NCI-H2196 treated with DMSO at 0.1 percent for 48 hours (cell line): ENCODE results near the gene CAMK2B.
A peak's percentile ranks its signal among the peaks of the same experiment; 100 is the strongest.

Experiments
- DNase-seq: peaks from one replicate; lab custom pipeline; 2025; ENCODE audit not compliant: unreplicated experiment; lab: John Stamatoyannopoulos, UW

Gene CAMK2B

DNA sequence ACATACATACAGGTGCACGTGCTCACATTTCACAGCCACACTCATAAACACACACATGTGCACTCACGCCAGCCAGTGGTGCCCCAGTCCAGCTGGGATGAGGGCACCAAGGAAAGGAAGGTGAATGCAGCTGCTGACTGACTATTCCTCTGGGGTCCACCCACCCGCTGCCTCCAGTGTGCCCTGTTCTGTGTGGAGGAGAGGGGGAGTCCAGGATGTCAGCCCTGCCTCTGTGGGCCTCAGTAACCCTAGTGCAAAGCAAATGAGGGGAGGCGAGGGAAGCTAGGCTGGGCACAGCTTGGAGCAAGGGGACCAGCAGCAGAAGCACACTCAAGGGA lies 67.0 kb downstream of the CAMK2B start:
- no peak for DNase-seq

DNA sequence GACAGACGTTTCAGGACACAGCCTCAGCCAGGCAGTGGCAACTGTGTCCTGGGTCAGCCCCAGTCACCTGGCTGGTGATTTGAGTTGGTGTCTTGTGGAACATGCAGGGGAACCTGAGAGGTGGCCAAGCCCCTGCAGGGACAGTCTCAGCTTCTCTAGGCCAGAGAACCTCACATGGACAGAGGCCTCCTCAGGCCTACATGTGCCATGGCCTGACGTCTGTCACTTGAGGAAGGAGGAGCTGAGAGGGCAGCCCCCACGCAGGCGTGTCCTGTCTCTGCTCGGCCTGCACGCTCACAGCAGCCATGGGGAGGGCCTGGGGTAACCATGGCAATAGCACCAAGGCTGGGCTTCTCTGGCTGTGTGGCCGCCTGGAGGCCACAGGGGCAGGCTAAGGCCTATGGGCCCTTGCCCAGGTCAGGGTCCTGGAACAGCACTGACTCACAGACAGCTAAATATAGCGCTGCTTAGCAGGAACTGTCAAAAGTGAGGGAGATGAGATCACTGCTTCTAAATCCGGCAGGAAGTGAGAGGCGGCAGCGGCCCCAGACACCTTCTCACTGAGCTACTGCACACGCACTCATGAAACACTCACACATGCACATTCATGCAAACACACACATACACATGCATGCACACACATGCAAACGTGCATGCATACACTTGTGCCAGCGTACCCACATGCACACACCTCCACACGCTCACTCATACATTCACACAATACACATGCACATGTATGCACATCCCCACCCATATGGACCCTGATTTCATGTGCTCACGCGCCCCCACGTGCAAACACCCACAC lies 67.6 kb downstream of the CAMK2B start:
- DNase-seq, result no peak

DNA sequence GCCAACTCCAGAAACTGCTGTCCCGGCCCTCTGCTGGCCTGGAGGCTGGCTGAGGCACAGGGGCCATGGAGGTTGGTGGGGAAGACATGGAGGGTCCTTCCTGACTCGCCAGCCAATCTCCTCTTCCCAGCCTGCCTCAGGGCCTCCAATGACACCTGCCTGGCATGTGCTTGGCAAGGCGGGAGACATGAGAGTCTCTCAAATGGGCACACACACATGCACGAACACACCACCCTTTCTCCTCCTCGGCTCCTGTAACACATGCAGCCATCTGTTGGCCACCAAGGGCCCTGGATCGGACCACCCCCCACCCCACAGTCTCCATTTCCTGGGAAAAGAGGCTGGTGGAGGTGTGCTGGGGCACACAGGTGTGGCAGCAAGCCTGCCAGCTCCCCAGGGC lies 68.2 kb downstream of the CAMK2B start:
- DNase-seq, result no peak

DNA sequence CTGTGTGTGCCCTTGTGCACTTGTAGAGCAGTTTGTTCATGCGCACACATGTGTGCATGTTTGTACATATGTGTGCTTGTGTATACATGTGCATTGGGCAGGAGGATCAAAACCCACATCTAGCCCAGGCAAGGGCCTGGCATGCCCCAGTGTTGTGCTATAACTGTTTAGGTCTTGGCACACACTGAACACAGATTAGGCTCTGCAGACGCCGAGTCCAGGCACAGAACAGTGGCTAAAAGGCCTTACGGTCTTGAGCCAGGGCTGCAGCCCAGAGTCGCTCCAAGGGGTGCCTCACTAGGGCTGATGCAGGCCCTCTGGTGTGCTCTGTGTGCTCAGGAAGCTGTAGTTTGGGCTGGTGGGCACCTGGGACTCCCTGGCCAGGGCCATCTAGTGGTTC lies 68.9 kb downstream of the CAMK2B start:
- DNase-seq, result no peak

DNA sequence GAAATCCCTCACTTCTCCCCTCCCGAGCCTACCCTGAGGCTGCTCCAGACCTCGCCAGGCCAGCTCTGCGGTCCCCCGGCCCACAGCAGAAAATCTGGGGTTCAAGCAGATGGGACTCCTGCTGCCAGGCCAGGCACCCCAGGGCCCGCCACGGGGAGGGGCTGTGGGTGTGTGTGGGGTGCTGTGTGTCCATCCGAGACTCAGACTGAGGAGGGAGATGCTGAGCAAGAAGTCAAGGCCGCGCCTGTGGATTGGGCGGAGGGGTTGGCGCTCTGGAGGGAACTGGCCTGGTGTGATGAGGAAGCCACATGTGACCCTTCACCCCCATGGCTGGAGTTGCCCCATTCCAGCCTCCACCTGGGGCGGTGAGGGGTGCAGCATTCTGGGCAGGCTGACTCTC lies 73.5 kb downstream of the CAMK2B start:
- no peak for DNase-seq

DNA sequence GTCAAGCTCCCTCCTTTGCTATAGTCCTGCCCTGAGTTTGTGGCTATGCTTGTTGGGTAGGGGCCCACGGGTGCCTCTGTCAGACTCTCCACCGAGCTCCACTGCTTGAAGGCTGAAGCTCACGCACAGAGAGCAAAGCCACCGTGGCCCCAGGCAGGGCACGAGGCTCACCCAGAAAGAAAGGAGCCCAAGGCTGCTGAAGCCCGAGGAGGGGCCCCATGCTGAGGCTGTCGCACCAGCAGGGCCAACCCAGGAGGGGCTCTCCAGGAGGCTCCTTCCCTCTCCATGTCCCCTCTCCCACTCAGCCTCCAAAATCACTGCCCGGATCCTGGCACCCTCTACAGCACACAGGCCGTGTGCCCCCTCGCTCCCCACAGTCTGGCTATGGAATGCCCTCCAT lies 74.1 kb downstream of the CAMK2B start:
- no peak for DNase-seq

DNA sequence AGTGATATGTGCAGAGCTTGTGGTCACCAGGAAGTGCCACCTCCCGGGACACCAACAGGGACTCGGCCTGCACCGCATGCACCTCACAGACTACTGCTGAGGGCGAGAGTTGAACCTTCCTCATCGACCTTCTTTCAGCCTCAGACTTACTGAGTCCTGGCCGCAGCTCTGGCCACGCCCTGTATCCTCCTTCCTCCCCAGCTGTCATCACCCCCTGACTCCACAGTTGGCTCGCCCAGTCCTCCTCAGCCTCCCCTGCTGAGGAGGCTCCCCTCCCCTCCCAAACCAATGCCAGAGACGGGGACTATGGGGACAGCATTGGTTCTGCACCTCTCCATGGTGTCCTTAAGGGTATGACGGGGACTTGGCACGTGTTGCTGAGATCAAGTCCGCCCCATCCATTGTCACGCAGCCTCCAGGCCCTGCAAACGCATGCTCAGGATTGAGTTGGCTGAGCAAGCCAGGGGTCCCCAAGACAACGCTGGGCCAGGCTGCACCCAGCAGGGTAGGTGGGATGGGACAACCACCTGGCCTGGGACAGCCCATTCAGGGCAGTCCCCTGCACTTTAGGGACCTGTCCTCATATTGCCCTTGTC lies 75.7 kb downstream of the CAMK2B start:
- no peak for DNase-seq

DNA sequence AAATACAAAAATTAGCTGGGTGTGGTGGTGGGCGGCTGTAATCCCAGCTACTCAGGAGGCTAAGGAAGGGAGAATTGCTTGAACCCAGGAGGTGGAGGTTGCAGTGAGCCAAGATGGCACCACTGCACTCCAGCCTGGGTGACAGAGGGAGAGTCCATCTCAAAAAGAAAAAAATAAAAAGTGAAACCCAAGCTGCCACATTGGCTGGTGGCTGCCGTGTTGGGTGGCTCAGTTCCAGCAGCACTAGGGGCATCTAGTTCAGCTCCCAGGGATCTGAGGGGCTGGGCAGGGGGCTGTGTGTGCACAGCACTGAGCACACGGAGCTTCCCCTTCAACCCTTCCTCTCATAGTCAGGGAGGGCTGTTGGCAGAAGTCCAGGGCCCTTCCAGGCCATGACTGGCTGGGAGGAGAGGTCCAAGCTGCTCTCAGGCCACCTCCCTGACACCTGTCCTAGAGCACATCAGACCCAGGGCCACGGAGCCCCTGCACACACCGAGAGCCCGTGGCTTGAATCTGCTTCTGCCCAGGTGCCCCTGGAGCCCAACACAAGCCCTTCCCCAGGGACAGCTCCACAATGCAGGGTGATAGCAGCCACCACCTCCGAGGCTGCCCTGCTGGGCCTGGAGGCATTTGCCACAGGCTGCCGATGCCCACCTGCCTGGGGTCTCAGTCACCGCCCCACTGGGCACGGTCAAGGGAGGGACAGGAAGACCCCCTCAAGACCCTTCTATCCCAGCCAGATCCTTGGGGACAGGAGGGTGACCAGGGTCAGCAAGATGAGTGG lies 77.3 kb downstream of the CAMK2B start:
- DNase-seq, result no peak

DNA sequence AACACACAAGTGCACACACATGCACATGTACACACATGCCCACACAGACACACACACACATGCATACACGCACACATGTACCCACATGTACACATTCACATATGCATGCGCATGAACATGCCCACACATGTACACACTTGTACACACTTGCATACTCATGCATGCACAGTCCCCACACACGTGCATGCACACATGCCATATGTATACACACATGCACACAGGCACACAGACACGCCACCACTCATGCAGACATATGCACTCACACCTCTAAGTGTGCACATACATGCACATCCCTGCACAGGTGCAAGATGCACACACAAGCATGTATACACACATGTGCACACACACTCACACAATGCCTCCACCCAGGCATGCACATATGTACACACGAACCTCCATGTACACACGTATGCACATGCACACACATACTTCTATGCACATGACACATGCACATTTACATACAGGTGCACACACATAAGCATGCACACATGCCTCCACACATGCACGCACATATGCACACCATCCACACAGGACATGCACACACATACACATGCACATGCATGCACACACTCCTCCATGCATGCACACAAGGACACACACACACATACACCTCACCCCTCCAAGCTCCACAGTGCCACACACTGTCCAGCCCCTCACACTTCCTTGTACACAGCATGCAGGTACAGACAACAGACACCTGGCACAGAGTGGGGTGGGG lies 78.8 kb downstream of the CAMK2B start:
- DNase-seq, result no peak

DNA sequence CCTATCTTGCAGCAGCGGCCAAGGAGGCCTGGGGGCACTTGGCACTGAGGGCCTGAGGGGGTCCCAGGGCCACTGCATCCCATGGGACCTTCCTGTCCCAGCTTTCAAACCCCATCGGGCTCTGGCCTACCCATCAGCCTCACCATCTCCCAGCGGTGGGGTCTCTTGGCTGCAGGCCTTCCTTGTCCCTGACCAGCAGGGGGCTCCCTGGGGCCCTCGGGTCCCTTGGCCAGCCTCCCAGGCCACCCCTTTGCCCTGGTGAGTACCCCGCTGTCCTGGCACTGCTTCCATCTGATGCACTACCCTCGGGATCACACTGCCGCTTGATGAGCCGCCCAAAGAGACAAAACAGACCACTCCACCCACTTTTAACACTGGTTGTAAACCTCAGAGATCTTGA lies 81.1 kb downstream of the CAMK2B start:
- DNase-seq, result no peak

DNA sequence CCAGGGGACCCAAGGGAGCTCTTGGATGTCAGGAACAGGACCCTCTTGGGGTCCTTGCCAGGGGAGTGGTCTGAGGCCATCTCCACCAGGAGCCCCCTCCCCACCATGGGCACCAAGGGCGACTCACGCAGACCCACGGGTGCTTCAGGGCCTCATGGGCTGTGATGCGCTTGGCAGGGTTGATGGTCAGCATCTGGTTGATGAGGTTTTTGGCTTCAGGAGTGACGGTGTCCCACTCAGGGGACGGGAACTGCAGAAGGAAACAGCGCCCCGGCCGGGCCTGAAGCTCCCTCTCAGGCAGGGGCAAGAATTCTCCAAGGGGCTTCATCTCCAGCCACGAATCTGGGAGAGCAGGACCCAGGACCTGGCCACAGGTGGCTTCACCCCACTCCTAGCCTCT lies 83.3 kb downstream of the CAMK2B start:
- DNase-seq, result no peak

DNA sequence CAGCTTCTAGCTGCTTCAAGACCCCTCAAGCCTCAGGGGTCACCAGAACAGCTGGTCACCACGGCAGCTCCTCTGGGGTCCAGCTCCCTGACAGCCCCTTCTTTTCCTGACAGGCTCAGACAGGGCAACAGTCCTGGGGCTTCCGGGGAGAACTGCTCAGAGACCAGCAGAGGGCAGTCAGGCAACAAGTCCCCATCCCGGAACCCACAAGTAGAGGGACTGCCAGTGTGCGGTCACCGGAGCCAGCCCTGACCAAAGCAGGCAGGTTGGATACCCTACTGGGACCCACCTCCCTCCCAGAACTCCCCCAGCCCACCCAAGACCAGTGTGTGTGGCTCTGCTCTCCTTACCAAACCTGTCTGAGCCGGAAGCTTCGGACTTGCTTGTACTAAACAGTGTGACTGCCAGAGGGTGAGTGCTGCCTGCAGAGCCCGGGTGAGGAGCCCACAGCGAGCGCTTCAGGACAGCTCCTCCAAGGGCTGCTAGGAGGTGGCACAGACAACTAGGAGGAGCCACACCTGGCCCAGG lies 84.3 kb downstream of the CAMK2B start:
- DNase-seq, result peak; percentile 65

DNA sequence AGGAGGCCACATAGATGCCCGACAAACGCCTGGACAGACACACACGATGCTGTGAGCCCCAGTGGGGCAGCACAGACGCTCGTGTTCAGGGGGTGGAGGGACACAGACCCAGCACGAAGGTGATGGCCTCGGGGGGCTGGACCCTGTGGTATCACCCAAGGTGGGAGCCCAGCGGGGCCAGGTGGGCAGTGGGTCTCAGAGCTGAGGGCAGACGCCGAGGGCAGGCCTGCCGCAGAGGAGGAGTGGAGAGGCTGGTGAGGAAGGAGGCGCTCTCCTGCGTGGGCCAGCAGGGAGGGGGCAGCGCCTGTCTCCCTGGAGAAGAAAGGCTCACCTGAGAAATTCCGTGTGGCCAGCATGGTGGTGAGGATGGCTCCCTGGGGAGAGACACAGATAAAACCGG lies 85.0 kb downstream of the CAMK2B start:
- DNase-seq, result no peak

DNA sequence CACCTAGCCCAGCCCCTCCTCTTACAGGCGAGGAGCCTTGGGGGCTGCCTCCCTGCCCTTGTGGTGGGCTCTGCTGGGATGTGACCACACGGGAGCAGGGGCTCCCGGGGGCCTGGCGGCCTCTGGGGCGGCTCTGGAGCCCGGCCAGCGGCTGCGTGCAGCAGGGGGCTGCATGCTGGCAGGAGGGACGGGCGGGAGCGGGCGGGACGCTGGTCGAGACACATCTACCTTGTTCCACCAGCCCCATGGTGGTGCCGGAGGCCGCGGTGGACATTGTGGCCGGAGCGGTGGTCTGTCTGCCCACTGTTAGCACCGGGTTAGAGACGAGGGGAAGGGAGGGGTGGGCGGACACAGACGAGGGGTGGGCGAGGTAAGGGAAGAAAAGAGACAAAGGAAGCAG lies 86.0 kb downstream of the CAMK2B start:
- DNase-seq, result no peak

DNA sequence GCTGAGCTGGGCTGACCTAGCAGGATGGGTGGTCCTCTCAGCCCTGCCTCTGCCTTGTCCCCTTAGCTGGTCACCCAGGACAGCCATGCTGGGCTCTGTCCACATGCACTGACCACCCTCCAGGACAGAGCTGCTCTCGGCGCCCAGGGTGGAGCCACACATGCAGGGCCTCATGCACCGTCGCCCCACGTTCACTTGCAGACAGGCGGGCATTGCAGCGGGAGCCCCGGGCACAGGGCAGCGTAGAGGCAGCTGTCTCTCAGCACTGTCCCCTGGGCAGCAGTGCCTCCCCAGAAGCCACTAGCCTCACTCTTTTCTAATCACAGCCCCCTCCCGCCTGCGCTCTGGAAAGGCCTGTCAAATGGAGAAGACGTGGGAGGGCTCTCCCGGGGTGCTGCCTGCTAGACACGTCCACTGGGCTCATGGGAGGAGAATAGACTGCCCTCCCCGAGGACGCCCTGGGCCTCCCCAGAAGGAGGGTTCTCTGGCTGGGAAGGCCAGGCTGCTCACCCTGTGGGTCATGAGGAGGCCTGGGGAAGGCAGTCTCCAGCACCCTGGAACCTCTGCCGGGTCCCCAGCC lies 87.2 kb downstream of the CAMK2B start:
- DNase-seq, result no peak

DNA sequence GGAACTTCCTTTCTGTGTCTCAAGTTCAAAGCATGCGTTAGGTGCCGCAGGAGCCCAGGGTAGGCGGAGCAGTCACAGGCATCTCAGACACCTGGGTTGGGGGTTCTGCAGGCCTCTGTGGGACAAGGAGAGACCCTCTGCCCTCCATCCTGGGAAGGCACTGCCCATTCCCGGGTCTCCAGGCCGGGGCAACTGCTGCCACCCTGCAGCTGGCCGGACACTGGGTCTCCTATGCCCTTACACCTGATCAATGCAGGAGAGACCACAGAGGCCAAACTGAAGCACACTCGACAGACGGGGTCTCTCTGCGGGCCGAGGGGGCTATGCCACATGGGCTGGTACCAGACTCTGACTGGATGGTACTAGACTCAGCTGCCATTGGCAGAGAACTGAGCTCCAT lies 87.7 kb downstream of the CAMK2B start:
- DNase-seq, result no peak

DNA sequence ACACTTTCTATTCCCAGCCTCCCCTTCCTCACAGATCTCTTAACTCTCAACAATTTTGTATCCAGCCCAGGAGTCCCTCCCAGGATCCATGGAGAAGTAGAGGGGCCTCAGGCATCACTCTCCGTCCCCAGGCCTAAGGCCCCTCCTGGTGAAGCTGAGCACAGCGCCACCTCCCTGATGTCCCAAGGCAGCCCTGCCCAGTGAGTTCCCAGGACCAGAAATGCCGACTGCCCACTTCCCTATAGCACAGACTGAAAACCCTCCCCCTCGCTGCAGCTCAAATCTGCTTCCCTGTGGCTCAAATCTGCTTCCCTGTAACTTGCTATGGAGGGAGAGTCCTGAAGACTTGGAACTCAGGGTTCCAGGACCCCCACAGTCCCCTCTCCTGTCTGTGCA lies 89.1 kb downstream of the CAMK2B start:
- DNase-seq, result no peak

DNA sequence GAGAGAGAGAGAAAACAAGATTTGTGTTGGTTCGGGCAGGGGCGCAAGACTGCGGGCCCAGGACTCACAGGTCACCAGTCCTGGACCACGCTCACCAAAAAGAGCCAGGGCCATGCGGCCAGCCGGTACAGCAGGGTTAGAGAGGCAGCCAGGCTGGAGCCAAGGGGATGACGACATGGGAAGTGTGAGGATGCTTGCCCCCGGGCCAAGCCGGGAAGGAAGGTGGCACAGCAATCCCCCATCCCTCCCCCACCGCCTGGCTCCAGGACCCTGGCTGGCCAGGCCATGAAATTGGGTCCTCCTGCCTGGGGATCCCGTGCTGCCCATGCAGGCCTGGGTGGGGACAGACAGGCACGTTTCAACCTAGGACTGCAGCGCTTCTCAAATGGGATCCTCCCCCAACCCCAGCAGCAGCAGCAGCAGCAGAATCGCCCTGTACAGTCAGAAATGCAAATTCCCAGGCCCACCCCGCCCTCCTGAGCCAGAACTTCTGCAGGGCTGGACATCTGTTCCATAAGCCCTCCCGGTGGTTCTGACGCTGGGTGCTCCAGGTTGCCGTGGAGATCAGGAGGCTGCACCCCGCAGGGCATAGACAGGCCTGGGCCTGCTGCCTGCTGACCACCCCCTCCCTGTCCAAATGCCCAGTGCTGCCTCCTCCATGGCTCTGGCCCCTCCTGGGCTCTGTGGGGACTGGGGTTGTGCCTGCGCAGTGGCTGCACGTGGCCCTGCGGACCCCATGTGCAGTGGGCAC lies 89.6 kb downstream of the CAMK2B start:
- DNase-seq, result peak; percentile 32

DNA sequence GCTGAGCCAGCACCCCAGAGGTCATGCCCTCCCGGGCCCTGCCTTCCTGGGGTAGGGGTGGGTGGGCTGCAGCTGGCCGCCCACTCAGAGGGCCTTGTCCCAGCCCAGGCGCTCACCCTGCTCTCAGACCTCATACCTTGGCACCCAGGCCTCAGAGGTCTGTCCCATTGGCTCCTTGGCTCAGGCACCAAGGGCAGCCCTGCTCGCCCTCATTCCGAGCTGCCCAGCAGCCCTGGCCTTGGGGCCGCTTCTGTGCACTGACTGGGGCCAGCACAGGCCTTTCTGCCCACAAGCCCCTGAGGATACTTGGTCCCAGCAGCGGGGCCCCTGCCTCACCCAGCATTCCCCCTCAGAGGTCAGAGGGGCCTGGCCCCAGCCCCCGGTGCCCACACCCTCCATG lies 90.3 kb downstream of the CAMK2B start:
- DNase-seq, result no peak
